GM20431 (cell line): Measurements from ENCODE around the gene TDRD9.

ENCODE experiments used
- in situ Hi-C: fragments of 300-500 bp; cut with MseI, MboI; formaldehyde crosslinking; loops from one replicate; pipeline ENCODE4 v1.15.0; 2020; ENCODE audit warnings: low sequenced_read_pairs; ENCODE audit not compliant: unreplicated experiment

The TDRD9 gene

DNA sequence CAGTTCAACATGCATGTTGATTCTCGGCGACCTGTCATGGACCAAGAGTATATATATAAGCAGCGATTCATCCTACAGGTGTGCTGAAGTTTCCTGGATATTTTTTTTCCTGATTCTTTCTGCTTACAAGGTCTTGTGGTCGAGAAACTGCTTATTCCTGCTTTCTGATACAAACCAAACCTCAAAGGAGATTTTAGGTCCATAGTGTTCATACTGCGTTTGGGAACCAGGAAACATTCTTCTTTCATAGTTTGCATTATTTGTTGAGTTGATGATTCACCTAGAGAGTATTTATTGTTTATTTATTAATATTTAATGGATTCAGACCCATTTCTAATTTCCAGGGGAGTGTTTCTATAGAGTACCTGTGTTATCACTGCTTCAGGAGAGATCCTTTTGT is 86.5 kb downstream of the TDRD9 start:
- in situ Hi-C loops, result no loop called here

DNA sequence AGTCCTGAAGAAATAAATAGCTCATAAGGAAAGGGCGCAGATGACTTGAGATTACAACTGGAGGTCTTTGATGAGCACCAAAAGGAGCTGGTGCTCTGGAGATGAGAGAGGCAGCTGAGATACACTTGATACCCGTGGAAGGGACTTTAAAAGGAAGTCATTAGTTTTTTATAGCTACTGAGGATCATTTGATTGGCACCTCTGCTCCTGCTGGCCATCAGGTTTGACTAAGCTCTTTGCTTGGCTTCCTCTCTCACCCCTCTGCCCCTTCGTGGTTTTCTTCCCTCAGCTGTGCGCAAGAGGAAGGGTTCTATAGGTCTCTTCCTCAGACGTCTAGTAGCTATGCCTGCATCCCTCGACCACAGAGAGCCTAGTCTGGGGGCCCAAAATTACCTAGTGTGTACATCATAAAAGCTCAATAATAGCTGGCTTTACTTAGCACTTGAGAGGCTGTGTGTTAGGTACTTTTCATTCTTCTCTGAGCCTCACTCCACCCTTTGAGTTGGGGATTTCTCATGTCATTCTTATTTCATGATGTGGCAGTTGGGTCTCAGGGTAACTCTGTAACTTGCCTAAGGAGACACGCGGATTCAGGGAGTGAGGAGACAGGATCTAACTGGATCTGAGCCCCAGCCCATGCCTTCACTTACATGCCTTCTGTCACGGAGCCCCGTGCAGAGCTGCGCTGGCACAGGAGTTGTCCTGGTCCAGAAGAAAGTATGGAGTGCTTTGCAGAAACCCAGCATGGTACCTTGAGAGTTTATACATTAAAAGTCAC is 88.8 kb downstream of the TDRD9 start:
- in situ Hi-C loops, result no loop called here

DNA sequence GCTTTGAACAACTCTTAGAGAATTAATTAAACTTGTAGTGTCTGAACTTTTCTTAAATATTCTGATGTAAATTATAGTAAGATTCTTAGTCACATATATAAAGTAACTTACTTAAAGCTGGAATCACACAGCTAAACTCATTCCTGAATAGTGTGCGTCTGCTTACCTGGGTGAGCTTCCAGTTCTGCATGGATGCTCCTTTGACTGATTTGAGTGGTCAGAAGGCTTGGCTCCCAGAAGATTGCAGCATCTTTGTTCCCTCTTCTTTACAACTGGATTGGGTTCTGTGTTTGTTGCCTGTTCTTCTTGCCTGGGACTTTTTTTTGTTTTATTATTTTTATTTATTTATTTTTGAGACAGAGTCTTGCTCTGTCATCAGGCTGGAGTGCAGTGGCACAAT is 90.8 kb downstream of the TDRD9 start:
- in situ Hi-C loops, result no loop called here

DNA sequence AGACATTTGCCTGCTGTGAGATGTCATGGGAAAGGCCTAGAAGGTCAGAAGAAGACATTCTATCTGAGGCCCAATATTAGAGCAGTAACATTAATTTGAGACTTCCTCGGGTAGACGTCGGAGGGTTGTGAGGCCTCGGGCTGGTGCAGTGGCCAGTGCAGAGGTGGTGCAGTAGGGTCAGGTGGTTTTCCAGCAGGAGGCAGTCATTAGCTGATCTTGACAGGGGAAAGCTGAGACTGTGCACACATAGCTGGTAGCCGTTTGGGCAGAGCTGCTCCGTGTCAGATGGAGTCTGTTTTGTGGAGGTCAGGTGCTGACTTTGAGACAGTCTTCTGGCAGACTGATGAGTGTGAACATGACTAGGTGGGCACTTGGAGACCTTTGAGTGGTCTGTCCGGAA is 91.5 kb downstream of the TDRD9 start:
- in situ Hi-C loops, result no loop called here

DNA sequence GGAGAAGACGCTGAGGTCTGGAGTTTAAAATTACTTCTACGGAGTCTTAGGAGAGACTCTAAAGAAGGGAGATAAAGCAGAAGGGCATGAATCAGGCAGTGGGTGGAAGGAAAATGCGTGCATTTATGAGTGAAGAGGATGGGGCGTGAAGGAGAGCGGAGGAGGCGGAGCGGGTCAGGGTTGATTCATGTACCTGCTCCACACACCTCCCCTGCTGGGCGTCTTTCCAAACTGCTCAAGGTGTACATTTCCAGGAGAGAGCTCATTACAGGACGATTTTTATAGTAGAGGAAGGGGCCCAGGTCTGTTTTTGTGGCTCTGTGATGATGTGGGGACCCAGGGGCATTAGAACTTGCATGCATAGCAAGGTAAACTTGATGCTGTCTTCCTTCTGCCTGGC is 92.2 kb downstream of the TDRD9 start:
- in situ Hi-C loops, result no loop called here

GRCh38 chr14:104023325-104024055 is 95.2 kb downstream of the TDRD9 start:
- in situ Hi-C loops, result no loop called here

DNA sequence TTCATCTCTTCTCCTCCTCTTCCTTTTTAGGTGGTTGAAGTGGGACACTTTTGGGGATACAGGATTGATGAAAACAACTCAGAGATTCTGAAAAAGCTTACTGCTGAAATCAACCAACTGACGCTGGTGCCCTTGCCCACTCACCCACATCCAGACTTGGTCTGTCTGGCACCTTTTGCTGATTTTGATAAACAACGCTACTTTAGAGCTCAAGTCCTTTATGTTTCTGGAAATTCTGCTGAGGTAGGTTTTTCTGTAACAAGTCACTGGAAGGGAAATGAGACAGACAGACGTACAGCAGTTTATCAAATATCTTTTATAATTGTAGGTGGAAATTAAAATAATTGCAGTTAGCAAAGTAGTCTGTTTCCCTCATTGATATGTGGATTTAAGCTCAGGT is 97.3 kb downstream of the TDRD9 start:
- in situ Hi-C loops, result no loop called here

DNA sequence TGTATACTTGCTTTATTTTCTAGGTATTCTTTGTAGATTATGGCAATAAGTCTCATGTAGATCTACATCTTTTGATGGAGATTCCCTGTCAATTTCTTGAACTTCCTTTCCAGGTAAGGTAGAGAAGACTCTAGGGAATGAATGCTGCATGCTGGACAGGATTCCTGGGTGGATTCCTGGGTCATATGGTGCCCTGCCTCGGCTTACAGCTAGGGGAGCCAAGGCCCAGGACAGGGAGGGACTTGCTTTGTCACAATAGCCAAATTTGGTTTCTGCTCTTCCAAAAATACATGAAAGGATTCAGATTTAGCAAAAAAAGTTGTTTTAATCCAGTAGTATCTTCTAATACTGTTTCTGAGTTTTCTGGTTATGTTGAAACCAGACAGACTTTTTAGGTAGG is 97.8 kb downstream of the TDRD9 start:
- in situ Hi-C loops, result no loop called here

GRCh38 chr14:104030958-104031357 is 102.7 kb downstream of the TDRD9 start:
- in situ Hi-C loops, result no loop called here

DNA sequence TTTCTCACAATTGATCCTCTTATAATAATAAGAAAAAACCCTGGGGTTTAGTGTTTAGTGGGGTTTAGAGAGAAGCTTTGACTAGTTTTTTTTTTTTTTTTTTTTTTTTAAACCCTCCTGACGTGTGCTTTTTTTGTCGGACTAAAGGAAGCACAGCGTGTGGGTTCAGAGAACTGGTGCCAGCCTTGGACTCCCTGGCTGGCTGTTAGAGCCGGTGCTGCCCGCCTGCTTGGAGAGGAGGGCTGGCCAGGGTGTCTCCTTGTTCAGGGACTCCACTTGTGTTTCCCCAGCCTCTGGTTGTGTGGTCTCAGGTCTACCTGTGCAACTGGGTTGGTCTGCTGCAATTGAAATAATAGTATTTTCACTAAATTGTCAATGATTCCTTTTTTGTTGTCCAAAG is 103.1 kb downstream of the TDRD9 start:
- in situ Hi-C loops, result no loop called here

DNA sequence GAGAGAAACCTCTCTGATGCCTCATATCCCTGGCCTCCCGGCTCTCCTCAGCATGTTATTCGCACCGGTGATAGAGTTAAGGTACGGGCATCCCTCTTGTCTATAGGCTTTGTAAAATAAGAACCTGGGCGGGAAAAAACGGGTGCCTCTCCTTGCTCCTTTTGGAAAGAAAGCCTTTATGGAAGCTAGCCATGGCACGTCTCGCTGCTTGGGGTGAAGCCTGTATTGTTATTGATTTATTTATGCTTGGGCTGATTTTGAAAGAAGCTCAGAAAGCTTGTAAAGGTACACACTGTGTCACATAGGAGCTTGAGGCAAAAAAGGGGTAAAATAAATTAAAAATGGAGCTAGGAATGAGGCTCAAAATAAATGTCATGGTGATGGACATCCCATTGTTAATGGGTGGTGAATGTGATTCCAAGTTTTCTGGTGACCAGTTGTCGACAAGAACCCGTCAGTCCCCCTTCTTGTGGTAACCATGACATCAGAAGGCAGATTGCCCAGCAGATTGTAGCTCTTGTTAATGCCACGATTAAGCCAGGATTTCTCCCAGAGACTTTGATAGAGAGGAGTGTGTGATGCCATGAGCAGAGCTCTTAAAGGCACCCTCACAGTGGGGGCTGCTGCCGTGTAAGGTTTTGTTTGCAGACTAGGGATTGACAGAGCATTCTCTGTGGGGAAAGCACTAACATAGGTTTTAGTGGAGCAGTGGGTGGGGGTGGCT is 106.9 kb downstream of the TDRD9 start:
- in situ Hi-C loops, result no loop called here

DNA sequence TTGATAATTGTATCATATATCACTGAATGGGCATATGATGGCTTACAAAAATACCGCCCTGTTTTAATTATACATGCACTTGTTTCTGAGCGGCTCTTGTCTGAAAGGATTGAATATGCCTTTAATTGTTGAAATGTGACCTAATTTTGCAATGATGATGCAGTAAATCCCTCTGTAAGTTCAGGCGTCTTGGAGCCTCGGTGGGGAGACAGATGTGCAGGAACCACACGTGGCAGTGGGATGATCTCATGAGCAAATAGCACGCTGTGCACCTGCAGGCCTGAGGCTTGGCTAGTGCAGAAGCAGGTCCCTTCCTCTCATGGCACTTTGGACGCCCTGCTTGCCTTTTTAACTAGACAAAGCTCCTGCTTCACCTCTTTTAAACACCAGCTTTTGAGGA is 108.0 kb downstream of the TDRD9 start:
- in situ Hi-C loops, result no loop called here

- in situ Hi-C loops, result no loop called here
Observed at GRCh38 chr14:104037074-104037473, 108.8 kb downstream of the TDRD9 start.

- in situ Hi-C loops, result no loop called here
Observed at GRCh38 chr14:104037903-104038302, 109.6 kb downstream of the TDRD9 start.

GRCh38 chr14:104039214-104039613 is 111.0 kb downstream of the TDRD9 start:
- in situ Hi-C loops, result no loop called here

DNA sequence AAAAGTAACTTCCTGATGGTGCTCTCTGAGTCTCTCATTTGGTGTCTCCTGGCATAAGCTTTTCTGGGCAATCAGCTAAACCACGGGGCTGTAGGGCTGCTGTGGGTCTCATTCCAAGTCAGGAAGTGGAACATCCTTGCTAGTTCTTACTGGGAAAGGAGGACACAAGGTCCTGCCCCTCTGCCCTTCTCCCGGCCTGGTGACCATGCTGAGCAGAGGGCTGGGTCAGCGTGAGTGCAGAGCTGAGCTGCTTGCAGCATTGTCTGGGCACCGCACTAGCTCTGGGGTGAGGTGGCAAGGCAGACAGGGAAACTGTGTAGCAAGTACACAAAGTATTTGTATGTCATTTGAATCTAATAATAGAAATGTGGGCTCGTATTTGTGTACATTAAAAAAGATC is 112.3 kb downstream of the TDRD9 start:
- in situ Hi-C loops, result no loop called here

DNA sequence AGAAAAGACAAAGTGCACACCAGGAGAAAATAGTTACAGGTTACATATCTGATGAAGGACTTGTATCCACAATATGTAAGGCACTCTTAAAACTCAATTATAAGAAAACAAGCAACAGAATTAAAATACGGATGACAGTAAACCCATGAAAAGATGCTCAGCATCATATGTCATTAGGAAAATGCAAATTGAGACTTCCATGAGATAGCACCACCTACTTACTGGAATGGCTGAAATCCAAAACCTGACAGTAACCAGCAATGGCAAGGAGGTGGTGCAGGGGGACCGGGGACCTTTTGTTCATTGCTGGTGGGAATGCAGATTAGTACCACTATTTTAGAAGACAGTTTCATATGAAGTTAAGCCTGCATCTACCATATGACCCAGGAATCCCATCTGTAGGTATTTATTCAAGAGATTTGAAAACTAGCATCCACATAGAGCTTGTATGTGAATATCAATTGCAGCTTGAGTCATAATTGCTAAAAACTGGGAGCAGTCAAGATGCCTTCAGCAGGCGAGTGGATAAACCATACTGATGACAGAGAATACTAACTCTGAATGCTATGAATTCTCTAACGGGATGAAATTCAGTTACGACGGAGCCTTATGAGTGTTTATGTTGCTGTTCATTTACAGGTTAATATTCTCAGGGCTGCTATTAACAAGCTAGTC is 113.3 kb downstream of the TDRD9 start:
- in situ Hi-C loops, result no loop called here

- in situ Hi-C loops, result no loop called here
Observed at GRCh38 chr14:104044016-104044415, 115.8 kb downstream of the TDRD9 start.

DNA sequence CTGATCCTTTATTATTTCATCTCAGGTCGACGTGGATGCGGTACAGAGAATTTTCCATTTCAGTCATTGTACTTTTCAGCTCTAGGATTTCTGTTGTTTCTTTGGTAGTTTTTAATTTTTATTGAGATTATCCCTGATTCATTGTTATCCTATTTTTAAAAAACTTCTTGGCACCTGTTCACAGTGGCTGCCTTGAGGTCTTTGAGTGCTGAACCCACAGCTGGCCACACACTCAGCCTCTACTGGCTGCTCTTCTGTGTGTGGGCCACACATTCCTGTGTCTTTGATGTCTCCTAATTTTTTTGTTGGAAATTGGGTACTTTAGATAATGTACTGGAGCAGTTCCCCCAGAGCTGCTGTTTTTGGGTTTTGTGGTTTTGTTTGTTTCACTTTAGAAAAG is 119.5 kb downstream of the TDRD9 start:
- in situ Hi-C loops, result no loop called here

DNA sequence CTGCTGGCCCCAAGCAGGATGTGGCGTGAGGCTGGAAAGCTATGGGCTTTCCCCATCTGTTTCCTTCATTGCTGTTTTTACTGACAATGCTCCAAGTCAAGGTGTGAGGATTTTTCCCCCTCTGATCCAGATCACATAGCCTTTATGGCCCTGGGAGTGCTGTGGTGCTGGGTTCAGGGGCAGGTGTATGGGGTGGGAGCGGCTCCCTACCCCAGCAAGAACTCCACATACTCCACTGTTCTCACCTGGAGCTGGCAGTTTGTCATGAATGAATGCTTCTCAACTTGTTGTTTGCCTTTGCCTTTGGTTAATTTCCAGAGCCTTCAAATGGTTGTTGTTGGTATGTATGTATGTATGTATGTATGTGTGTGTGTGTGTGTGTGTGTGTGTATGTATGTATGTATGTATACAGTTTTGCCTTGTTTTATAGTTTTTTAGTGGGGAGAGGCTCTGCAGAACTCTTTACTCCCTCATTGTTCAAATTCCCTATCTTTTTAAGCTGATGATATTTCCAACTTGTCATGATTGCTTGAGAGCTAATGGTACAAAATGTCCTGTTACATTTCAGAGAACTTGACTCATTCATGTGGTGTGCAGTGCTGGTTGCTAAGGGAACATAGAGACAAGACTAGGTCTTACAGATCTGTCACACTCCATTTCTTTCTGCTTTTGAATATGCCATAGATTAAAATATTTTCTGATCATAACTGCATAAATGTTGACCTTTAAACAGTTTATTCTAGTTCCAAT is 120.7 kb downstream of the TDRD9 start:
- in situ Hi-C loops, result no loop called here
